Measurements from ENCODE around the gene CXCL16.

DNA sequence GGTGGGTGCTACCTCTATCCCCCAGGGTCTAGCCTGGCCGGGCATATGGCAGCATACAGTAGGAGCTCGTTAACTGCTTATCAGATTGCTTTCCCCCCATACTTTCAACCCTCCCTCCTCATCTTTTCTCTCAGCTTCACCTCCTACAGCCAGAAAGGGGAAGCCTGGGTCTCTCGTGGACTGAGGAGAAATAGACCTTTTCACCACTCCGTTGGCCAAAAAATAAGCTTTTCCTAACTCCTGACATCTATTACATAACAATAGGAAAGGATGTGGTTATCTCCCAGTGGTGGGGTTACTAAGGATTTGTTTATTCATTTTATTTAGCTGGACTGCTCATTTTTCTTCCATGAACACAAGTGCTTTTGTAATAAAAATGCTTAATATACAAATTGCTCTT is 9.0 kb upstream of the CXCL16 start:
- TF ChIP-seq TCF4 (CRISPR knock-in tag; IDR thresholded peaks at IDR 0.05; ENCODE audit: borderline replicate concordance) (no peak), ZNF8 (CRISPR knock-in tag; IDR thresholded peaks at IDR 0.05) (no peak), ARNTL (CRISPR knock-in tag; IDR thresholded peaks at IDR 0.05; ENCODE audit: borderline replicate concordance, low read depth) (no peak)
- TF ChIP-seq, protein P1, sequence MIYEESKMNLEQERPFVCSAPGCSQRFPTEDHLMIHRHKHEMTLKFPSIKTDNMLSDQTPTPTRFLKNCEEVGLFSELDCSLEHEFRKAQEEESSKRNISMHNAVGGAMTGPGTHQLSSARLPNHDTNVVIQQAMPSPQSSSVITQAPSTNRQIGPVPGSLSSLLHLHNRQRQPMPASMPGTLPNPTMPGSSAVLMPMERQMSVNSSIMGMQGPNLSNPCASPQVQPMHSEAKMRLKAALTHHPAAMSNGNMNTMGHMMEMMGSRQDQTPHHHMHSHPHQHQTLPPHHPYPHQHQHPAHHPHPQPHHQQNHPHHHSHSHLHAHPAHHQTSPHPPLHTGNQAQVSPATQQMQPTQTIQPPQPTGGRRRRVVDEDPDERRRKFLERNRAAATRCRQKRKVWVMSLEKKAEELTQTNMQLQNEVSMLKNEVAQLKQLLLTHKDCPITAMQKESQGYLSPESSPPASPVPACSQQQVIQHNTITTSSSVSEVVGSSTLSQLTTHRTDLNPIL (CRISPR knock-in tag; IDR thresholded peaks at IDR 0.05; ENCODE audit: low read depth), result no peak

Measured in SK-N-SH treated with all-trans-retinoic acid at 6 μM for 48 hours (cell line).